Superior temporal gyrus (tissue), 1 donor: Measurements from ENCODE around the gene AFF3.

ENCODE experiments used
- DNase-seq: peaks from one replicate; pipeline ENCODE4 v3.0.0-alpha.2; 2016; ENCODE audit errors: extremely low spot score

The AFF3 gene

GRCh38 chr2:100009743-100010142, 132.6 kb downstream of the AFF3 start:
- DNase-seq: no peak

GRCh38 chr2:100008956-100009355, 133.4 kb downstream of the AFF3 start:
- DNase-seq: no peak

GRCh38 chr2:100006516-100006915, 135.9 kb downstream of the AFF3 start:
- no peak for DNase-seq

GRCh38 chr2:100004959-100005387, 137.4 kb downstream of the AFF3 start:
- DNase-seq: no peak

- DNase-seq: no peak
These were observed 138.0 kb downstream of the AFF3 start for GRCh38 chr2:100004348-100004884.

- no peak for DNase-seq
These were observed 140.3 kb downstream of the AFF3 start for GRCh38 chr2:100002059-100002458.

- no peak for DNase-seq
These were observed 141.3 kb downstream of the AFF3 start for GRCh38 chr2:100000915-100001707.

- no peak for DNase-seq
These were observed 143.6 kb downstream of the AFF3 start for GRCh38 chr2:99998651-99999320.

GRCh38 chr2:99989905-99990304, 152.5 kb downstream of the AFF3 start:
- no peak for DNase-seq

GRCh38 chr2:99988599-99988998, 153.8 kb downstream of the AFF3 start:
- DNase-seq: no peak

GRCh38 chr2:99987160-99987559, 155.2 kb downstream of the AFF3 start:
- DNase-seq: no peak

- DNase-seq: peak; percentile 23
These were observed 157.4 kb downstream of the AFF3 start for GRCh38 chr2:99984799-99985515.

- no peak for DNase-seq
These were observed 159.6 kb downstream of the AFF3 start for GRCh38 chr2:99982744-99983143.

GRCh38 chr2:99981840-99982239, 160.6 kb downstream of the AFF3 start:
- no peak for DNase-seq

GRCh38 chr2:99980176-99980575, 162.2 kb downstream of the AFF3 start:
- no peak for DNase-seq

GRCh38 chr2:99977966-99978365, 164.4 kb downstream of the AFF3 start:
- DNase-seq: no peak

GRCh38 chr2:99975386-99975785, 167.0 kb downstream of the AFF3 start:
- no peak for DNase-seq

GRCh38 chr2:99974682-99975375, 167.6 kb downstream of the AFF3 start:
- DNase-seq: no peak

- no peak for DNase-seq
These were observed 168.1 kb downstream of the AFF3 start for GRCh38 chr2:99974275-99974674.

- DNase-seq: no peak
These were observed 171.0 kb downstream of the AFF3 start for GRCh38 chr2:99971326-99971900.

- no peak for DNase-seq
These were observed 172.0 kb downstream of the AFF3 start for GRCh38 chr2:99970292-99970868.
